Neural cell (in vitro differentiated cells): ENCODE data around the gene CST8. TPM values are rescaled to one million over a fixed set of nuclear protein-coding genes. Genes with fewer than 3 reads are reported as not detected.

Source experiments
- H2AFZ ChIP-seq: fragments of 200-600, 300-800 bp; sonication (generic), shearing (Covaris generic); 2 replicates; pipeline ENCODE4 v1.6.0; 2014; ENCODE audit warnings: low read depth, mild to moderate bottlenecking, antibody characterized with exemption, low read length, moderate library complexity
- H3F3A ChIP-seq: fragments of 200-600 bp; shearing (Covaris generic); 2 replicates; pipeline ENCODE4 v1.6.1; 2016; ENCODE audit warnings: mild to moderate bottlenecking, moderate library complexity, mixed read lengths, antibody characterized with exemption, low read length; ENCODE audit not compliant: insufficient read depth, poor library complexity, severe bottlenecking
- H3K27ac ChIP-seq: fragments of 200-600, 300-800 bp; sonication (generic), shearing (Covaris generic); 2 replicates; pipeline ENCODE4 v1.5.1; 2014; ENCODE audit warnings: mild to moderate bottlenecking, low read length, moderate library complexity
- H3K27me3 ChIP-seq: fragments of 300-800, 200-600 bp; sonication (generic), shearing (Covaris generic); 2 replicates; pipeline ENCODE4 v1.6.0; 2014; ENCODE audit warnings: mild to moderate bottlenecking, low read depth, low read length, moderate library complexity; ENCODE audit not compliant: insufficient read depth
- H3K36me3 ChIP-seq: fragments of 300-800, 200-600 bp; sonication (generic), shearing (Covaris generic); 2 replicates; pipeline ENCODE4 v1.5.1; 2014; ENCODE audit warnings: mild to moderate bottlenecking, antibody characterized with exemption, low read length, moderate library complexity; ENCODE audit not compliant: insufficient read depth
- H3K4me2 ChIP-seq: fragments of 300-800, 200-600 bp; sonication (generic), shearing (Covaris generic); 2 replicates; pipeline ENCODE4 v1.6.0; 2014; ENCODE audit warnings: mild to moderate bottlenecking, low read length
- H3K4me3 ChIP-seq: fragments of 300-800, 200-600 bp; sonication (generic), shearing (Covaris generic); 2 replicates; pipeline ENCODE4 v1.5.1; 2014; ENCODE audit warnings: mild to moderate bottlenecking, low read length, moderate library complexity
- H3K79me2 ChIP-seq: fragments of 200-600 bp; shearing (Covaris generic); replicated peaks from 2 replicates; pipeline ENCODE4 v1.6.0; 2014; ENCODE audit warnings: mild to moderate bottlenecking, low read length, moderate library complexity; ENCODE audit not compliant: insufficient read depth
- H3K9ac ChIP-seq: fragments of 300-800, 200-600 bp; sonication (generic), shearing (Covaris generic); 2 replicates; pipeline ENCODE4 v1.6.1; 2016; ENCODE audit warnings: mild to moderate bottlenecking, low read length, mixed read lengths
- H3K9me2 ChIP-seq: fragments of 200-600 bp; shearing (Covaris generic); 2 replicates; pipeline ENCODE4 v1.6.1; 2016; ENCODE audit warnings: mild to moderate bottlenecking, low read length, mixed read lengths; ENCODE audit not compliant: insufficient read depth
- H3K9me3 ChIP-seq: fragments of 200-600, 300-800 bp; sonication (generic), shearing (Covaris generic); 2 replicates; pipeline ENCODE4 v1.6.1; 2016; ENCODE audit warnings: mild to moderate bottlenecking, mixed run types, low read length, moderate library complexity, mixed read lengths
- H4K20me1 ChIP-seq: fragments of 200-600 bp; shearing (Covaris generic); 2 replicates; pipeline ENCODE4 v1.6.1; 2016; ENCODE audit warnings: mild to moderate bottlenecking, mixed run types; ENCODE audit not compliant: insufficient read depth
- CTCF ChIP-seq: fragments of 450-650 bp; IDR thresholded peaks from 2 replicates; pipeline ENCODE4 v1.5.1; 2014; ENCODE audit warnings: antibody characterized with exemption, mild to moderate bottlenecking, moderate library complexity; ENCODE audit not compliant: poor library complexity, severe bottlenecking
- EP300 ChIP-seq: fragments of 450-650 bp; conservative IDR thresholded peaks from 2 replicates; pipeline ENCODE4 v1.6.1; 2014; ENCODE audit warnings: antibody characterized with exemption, mild to moderate bottlenecking, moderate library complexity; ENCODE audit not compliant: poor library complexity, severe bottlenecking
- EZH2 ChIP-seq: fragments of 200-600, 300-800 bp; shearing (Covaris generic), sonication (generic); IDR thresholded peaks from 2 replicates; pipeline ENCODE4 v1.6.1; 2014; ENCODE audit warnings: antibody characterized with exemption, low read length, borderline replicate concordance, mild to moderate bottlenecking; ENCODE audit not compliant: insufficient read depth, poor library complexity, severe bottlenecking
- MXI1 ChIP-seq: fragments of 450-650 bp; conservative IDR thresholded peaks from 2 replicates; pipeline ENCODE4 v1.6.1; 2014; ENCODE audit warnings: antibody characterized with exemption, mild to moderate bottlenecking; ENCODE audit not compliant: poor library complexity, severe bottlenecking
- POLR2AphosphoS5 ChIP-seq: IDR thresholded peaks from 2 replicates; pipeline ENCODE4 v1.6.1; 2012
- RAD21 ChIP-seq: fragments of 450-650 bp; conservative IDR thresholded peaks from 2 replicates; pipeline ENCODE4 v1.6.1; 2014; ENCODE audit warnings: antibody characterized with exemption, mild to moderate bottlenecking, moderate library complexity
- SMC3 ChIP-seq: fragments of 450-650 bp; conservative IDR thresholded peaks from 2 replicates; pipeline ENCODE4 v1.6.1; 2014; ENCODE audit warnings: antibody characterized with exemption, mild to moderate bottlenecking, moderate library complexity; ENCODE audit not compliant: poor library complexity
- TAF1 ChIP-seq: IDR thresholded peaks from 2 replicates; pipeline ENCODE4 v1.6.1; 2012; ENCODE audit warnings: low read depth
- polyA plus RNA-seq: library from polyadenylated mRNA; depleted of rRNA; stranded (reverse); fragments of >200 nt; gene quantifications from 2 replicates; pipeline ENCODE4 v1.2.3, GENCODE V29; 2014
- TF ChIP-seq, protein P1 (sequence below): IDR thresholded peaks from 2 replicates; pipeline ENCODE4 v1.6.1; 2012; ENCODE audit warnings: borderline replicate concordance

CST8 gene
- polyA plus RNA-seq, 1 donor from 2014 or later: not detected

- TF ChIP-seq EP300 (no peak), MXI1 (no peak), CTCF (no peak), SMC3 (no peak), POLR2AphosphoS5 (no peak), TAF1 (no peak), EZH2 (no peak), RAD21 (no peak)
- TF ChIP-seq, protein P1, sequence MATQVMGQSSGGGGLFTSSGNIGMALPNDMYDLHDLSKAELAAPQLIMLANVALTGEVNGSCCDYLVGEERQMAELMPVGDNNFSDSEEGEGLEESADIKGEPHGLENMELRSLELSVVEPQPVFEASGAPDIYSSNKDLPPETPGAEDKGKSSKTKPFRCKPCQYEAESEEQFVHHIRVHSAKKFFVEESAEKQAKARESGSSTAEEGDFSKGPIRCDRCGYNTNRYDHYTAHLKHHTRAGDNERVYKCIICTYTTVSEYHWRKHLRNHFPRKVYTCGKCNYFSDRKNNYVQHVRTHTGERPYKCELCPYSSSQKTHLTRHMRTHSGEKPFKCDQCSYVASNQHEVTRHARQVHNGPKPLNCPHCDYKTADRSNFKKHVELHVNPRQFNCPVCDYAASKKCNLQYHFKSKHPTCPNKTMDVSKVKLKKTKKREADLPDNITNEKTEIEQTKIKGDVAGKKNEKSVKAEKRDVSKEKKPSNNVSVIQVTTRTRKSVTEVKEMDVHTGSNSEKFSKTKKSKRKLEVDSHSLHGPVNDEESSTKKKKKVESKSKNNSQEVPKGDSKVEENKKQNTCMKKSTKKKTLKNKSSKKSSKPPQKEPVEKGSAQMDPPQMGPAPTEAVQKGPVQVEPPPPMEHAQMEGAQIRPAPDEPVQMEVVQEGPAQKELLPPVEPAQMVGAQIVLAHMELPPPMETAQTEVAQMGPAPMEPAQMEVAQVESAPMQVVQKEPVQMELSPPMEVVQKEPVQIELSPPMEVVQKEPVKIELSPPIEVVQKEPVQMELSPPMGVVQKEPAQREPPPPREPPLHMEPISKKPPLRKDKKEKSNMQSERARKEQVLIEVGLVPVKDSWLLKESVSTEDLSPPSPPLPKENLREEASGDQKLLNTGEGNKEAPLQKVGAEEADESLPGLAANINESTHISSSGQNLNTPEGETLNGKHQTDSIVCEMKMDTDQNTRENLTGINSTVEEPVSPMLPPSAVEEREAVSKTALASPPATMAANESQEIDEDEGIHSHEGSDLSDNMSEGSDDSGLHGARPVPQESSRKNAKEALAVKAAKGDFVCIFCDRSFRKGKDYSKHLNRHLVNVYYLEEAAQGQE: no peak
- no peaks in the 10 kb centered on the region for H3K9me3 ChIP-seq
- no peaks in the 10 kb centered on the region for H4K20me1 ChIP-seq
- no peaks in the 10 kb centered on the region for H3K79me2 ChIP-seq
- no peak overlapping the region for H3K9ac ChIP-seq
- H2AFZ ChIP-seq: no peak overlapping the region
- H3K4me2 ChIP-seq: no peak overlapping the region
- H3K9me2 ChIP-seq: no peaks in the 10 kb centered on the region
- no peaks in the 10 kb centered on the region for H3F3A ChIP-seq
- no peaks in the 10 kb centered on the region for H3K36me3 ChIP-seq
- H3K27ac ChIP-seq: no peak overlapping the region
- H3K4me3 ChIP-seq: no peak overlapping the region
- H3K27me3 ChIP-seq: no peaks in the 10 kb centered on the region
Observed at GRCh38 chr20:23451956-23452487, 38.9 kb upstream of the CST8 start.

DNA sequence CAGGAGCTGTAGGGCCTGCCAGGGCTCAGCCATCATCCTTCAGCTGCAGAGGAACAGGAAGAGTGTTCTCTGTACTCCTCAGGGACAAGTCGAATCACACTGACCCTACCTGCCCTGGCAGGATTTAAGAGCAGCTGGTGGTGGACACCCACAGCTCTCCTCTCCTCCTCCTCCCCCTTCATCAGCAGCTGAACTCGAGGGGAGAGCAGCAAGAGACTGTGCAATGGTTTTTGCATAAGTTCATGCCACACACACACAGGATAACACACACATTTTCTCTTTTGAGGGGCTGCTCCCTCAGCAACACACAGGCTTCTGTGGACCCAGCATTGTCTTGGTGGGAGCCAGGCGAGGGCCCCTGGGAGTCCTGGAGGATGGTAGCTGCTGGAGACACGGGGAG, 38.1 kb upstream of the CST8 start, which contains the start of gene CST11:
Gene CST11, minus strand, starts transcription at position 101 of the 400 bp plus-strand sequence. Its CDS starts 65 bp downstream, at position 36.
- Histone ChIP-seq H3K79me2 (no peaks in the 10 kb centered on the region), H3K36me3 (no peaks in the 10 kb centered on the region), H3K9me2 (no peaks in the 10 kb centered on the region), H3K9ac (no peak within 1 kb of the TSS), H3K4me3 (no peak within 1 kb of the TSS), H4K20me1 (no peaks in the 10 kb centered on the region), H3K9me3 (no peaks in the 10 kb centered on the region), H2AFZ (no peak within 1 kb of the TSS), H3F3A (no peaks in the 10 kb centered on the region), H3K27ac (no peak within 1 kb of the TSS), H3K27me3 (no peaks in the 10 kb centered on the region), H3K4me2 (no peak within 1 kb of the TSS)
- TF ChIP-seq POLR2AphosphoS5 (no peak), MXI1 (no peak), CTCF (no peak), EZH2 (no peak), RAD21 (no peak), EP300 (no peak), SMC3 (no peak), TAF1 (no peak)
- TF ChIP-seq, protein P1: no peak
